HK-2 (cell line): ENCODE measurements around the gene YOD1.

ENCODE experiments used
- DNase-seq: peaks from one replicate; pipeline ENCODE4 v3.0.0-alpha.2; 2018; ENCODE audit not compliant: unreplicated experiment

The YOD1 gene

DNA sequence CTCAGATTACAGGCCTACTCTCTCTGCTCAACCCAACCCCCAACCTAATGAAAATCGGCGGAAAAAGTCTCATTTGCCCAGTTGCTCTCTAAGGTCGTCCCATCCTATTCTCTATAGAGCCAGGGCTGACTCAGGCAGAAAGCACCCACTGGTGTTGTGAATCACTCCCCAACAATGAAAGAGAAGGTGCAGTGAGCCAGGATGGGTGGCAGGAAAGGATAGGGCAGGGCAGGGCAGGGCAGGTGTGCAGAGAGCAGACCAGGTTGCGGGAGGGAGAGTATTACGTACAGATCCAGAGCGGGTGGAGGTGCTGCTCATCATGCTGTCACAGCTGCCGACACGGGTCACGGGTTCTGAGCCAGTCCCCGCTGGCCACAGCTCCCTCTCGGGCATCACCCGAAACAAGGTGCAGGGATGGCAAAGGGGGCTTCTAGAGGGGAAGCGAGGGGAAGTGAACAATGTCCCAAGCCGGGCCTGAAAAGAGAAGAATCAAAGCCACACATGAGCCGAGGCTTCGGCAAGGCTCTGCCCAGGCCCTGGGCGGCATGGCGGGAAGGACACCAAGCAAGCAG is 23.7 kb downstream of the YOD1 start:
- peak; percentile 95 for DNase-seq

DNA sequence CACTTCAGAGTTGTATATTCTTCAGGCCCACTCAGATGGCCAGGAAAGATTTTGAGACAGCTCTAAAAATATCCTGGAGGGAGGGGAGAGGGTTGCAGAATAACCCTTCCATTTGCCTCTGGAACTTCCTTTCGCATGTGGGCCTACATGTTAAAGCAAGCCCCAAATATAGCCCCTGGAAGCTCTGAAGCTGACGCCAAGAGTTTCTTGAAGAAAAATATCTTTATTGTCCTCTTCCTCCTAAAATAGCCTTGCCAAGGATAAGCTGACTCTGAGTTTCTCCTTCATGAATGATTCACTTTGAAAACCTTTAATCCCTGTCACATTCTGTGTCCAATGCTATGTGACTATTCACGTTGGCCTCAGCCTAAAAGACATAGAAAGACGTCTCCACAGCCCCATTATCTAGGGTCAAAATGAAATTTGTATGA is 24.9 kb downstream of the YOD1 start:
- no peak for DNase-seq

GRCh38 chr1:207025146-207025880 is 25.7 kb downstream of the YOD1 start:
- DNase-seq, result peak; percentile 63

- no peak for DNase-seq
Measured at GRCh38 chr1:207024202-207025145, 26.5 kb downstream of the YOD1 start.

- no peak for DNase-seq
Measured at GRCh38 chr1:207022996-207023679, 27.9 kb downstream of the YOD1 start.

- DNase-seq, result no peak
Measured at GRCh38 chr1:207021876-207022596, 29.0 kb downstream of the YOD1 start.

- DNase-seq, result no peak
Measured at GRCh38 chr1:207021139-207021861, 29.7 kb downstream of the YOD1 start.

DNA sequence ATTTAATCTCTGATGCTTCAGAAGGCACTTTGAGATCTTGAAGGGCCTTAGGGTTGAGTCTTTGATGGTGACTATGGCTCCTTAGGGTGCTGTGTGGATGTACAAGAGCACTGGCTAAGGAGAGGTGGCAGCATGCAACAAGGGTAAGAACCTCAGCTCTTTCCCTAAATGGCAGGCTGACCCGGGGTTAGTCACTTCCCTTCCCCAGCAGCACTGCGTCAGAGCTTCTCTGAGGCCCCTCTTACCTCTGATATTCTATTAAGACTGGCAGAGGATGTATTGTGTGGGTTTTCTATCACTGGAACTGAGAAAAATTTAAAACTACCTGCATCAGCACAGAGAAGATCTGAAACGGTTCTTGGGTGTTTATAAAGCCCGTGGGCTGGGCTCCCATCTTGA is 30.3 kb downstream of the YOD1 start:
- no peak for DNase-seq

DNA sequence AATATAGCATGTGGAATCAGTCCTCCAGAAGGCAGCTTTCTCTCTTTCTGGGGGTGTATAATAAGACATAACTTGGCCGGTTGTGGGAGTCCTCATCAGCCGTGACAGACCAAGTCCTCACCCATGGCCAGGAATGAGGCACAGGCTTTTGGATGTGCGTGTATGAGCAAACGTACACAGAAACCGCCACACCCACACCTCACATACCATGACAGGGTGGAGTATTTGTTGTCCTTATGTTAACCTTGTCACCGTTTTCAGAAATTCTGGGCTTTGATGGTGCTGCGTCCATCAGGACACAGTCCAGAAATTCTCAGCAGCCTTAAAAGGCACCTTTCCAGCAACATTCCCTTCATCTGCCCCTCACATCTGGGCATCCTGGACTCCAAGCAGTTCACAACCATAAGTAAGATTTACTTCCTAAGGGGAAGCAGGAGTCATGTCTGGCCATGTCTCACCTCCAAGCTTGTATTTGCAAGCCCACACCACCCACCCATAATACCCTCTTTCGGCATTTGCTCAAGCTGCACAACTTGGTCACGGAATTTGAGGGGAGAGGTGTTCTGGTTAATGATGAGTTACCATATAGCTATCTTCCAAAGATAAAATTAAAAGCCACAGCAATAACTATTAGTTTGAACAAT is 30.8 kb downstream of the YOD1 start:
- no peak for DNase-seq

DNA sequence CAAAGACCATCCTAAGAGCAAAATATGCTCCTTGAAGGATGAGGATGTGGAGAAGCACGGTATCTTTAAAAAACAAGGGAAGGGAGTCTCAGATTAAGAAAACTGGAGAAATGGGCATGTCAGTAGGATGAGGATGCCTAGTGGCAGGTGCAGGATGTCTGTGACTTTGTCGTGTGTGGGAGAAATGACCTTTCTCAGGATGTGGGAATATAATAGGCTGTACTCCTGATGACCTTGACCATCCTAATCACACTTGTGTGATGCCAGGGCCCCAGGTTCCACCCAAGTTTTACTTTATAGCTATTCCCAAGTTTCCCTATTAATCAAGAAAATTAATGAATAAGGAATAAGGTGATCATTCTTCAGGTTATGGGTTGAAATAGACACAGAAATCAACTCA is 31.3 kb downstream of the YOD1 start:
- no peak for DNase-seq

DNA sequence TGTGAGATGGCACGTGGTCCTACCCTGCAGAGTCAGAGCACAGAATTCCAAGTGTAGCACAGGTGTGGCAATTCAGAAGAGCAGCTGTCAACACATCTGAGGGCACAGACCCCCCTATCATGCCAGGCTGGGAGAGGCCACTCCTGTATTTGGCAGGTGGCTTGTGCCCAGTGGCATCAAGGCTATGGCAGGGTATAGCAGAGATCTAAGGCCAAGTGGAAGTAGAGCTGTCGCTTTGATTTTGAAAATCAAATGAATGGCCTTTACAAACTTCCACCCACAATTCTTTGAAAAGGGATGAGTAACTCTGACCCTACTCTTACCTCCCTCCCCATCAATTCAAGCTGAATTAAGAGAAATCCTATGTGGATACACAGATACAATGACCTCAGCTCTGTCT is 31.8 kb downstream of the YOD1 start:
- DNase-seq, result no peak

DNA sequence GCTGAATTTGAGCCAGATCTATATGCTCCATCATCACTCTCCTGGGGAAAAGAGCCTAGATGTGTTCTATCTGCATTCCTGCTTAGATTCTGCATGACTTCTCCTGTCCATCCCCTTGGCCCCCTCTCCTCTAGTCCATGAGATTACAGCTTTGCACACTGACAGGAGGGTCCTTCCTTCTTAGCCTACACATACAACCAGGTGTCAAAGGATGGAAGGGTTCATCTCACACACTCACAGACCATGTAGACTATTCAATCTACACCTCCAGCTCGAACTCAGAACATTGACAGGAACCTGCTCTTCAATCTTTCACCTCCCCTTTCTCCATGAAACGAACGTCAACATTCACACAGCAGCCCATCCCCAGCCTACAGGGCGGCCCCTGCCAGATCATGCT is 32.3 kb downstream of the YOD1 start:
- DNase-seq, result no peak

- DNase-seq, result no peak
Measured at GRCh38 chr1:207017615-207018559, 33.1 kb downstream of the YOD1 start.

GRCh38 chr1:207015791-207016190 is 35.2 kb downstream of the YOD1 start:
- no peak for DNase-seq

- no peak for DNase-seq
Measured at GRCh38 chr1:207014728-207015127, 36.3 kb downstream of the YOD1 start.

DNA sequence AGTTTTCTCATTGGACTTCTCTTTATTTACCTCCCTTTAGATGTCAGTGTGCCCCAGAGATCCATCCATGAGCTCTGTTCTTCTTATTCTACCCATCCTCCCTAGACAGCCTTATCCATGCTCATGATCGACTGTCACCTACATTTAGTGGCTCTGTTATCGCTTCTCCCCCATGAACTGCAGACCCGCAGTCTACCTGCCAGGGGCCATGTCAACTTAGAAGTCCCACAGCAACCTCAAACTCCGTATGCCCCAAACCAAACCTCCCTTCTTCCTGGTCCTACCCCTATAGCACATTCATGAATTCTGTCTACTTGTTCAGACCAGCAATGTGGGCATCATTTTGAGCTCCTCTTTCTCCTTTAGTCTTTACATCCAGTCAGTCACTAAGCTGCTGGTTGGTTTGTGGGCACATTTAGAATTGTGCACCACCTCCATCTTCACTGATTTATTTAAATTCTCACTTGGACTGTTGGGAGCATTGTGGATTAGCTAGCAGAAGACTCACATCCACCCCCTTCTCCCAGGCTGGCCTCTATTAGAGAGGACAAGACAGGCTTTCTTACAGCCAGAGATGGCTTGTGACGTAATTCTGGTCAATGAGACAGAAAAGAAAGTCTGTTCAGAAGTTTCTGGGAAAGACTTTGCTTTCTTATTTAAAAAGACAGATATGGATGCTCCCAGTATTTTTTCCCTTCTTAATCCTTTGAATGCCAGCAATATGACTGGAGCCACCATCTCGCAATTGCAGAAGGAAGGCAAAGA is 37.5 kb downstream of the YOD1 start:
- no peak for DNase-seq

DNA sequence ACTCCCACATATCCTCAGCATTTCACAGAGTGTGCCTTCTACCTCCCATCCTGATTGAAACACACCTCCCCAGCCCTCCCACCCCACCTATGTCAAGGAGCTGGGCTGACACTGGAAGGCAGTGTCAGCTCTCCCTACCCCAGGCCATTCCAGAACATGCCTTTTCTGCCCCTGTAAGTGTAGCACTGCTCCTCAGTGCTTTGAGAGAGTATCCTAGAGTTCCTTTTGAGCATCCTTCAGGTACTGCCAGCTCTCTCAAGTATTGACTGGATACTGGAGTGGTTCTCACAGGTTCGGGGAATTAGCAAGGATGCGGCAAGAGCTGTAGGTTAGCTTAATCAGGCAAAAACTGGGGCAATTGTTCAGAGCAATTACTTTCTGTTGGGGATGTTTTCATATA is 40.3 kb downstream of the YOD1 start:
- no peak for DNase-seq

GRCh38 chr1:207009945-207010344 is 41.1 kb downstream of the YOD1 start:
- no peak for DNase-seq
